Measurements from ENCODE around the gene PTGDS.

- TF ChIP-seq PATZ1 (CRISPR knock-in tag; IDR thresholded peaks at IDR 0.05; ENCODE audit: borderline replicate concordance) (no peak), PPARA (CRISPR knock-in tag; IDR thresholded peaks at IDR 0.05; ENCODE audit: borderline replicate concordance) (no peak), CSRNP3 (CRISPR knock-in tag; IDR thresholded peaks at IDR 0.05) (no peak), ISL1 (CRISPR knock-in tag; IDR thresholded peaks at IDR 0.05) (no peak), TCF4 (CRISPR knock-in tag; IDR thresholded peaks at IDR 0.05; ENCODE audit: borderline replicate concordance) (no peak), ZC3H10 (CRISPR knock-in tag; IDR thresholded peaks at IDR 0.05) (no peak), ARNTL (CRISPR knock-in tag; IDR thresholded peaks at IDR 0.05; ENCODE audit: borderline replicate concordance, low read depth) (no peak), TOX (CRISPR knock-in tag; IDR thresholded peaks at IDR 0.05; ENCODE audit: borderline replicate concordance) (no peak), CSDC2 (CRISPR knock-in tag; IDR thresholded peaks at IDR 0.05) (no peak)
Observed at GRCh38 chr9:136943291-136944211, 33.8 kb upstream of the PTGDS start.

Data from SK-N-SH treated with all-trans-retinoic acid at 6 μM for 48 hours (cell line).